SU-DHL-6 (cell line): ENCODE measurements around the gene LCOR.

Experiments
- H2AFZ ChIP-seq: fragments of 200-600 bp; sonication (generic); 2 replicates; pipeline ENCODE4 v1.6.1; 2014; ENCODE audit warnings: low read depth, mild to moderate bottlenecking, moderate library complexity, mixed read lengths, antibody characterized with exemption, low read length; ENCODE audit not compliant: severe bottlenecking
- H3F3A ChIP-seq: fragments of 200-600 bp; shearing (Covaris generic); 2 replicates; pipeline ENCODE4 v1.6.0; 2016; ENCODE audit warnings: antibody characterized with exemption, mild to moderate bottlenecking; ENCODE audit not compliant: insufficient read depth
- H3K27ac ChIP-seq: fragments of 200-600 bp; sonication (generic); 2 replicates; pipeline ENCODE4 v1.5.1; 2016; ENCODE audit warnings: low read depth, mild to moderate bottlenecking, low read length, moderate library complexity, mixed read lengths
- H3K27me3 ChIP-seq: fragments of 200-600 bp; sonication (generic), shearing (Covaris generic); 2 replicates; pipeline ENCODE4 v1.6.0; 2014; ENCODE audit warnings: mild to moderate bottlenecking, low read length
- H3K36me3 ChIP-seq: fragments of 200-600 bp; sonication (generic); 2 replicates; pipeline ENCODE4 v1.6.1; 2014; ENCODE audit warnings: mild to moderate bottlenecking, low read length, mixed read lengths
- H3K4me2 ChIP-seq: fragments of 300-600, 200-600 bp; shearing (Covaris generic), sonication (generic); 2 replicates; pipeline ENCODE4 v1.6.0; 2014; ENCODE audit warnings: low read length, low read depth, mild to moderate bottlenecking; ENCODE audit not compliant: poor library complexity, severe bottlenecking
- H3K4me3 ChIP-seq: fragments of 200-600 bp; sonication (generic); 2 replicates; pipeline ENCODE4 v1.5.1; 2014; ENCODE audit warnings: antibody characterized with exemption, low read length, mild to moderate bottlenecking, mixed read lengths; ENCODE audit not compliant: insufficient read depth, poor library complexity, severe bottlenecking
- H3K79me2 ChIP-seq: fragments of 200-600 bp; sonication (generic); 2 replicates; pipeline ENCODE4 v1.6.1; 2014; ENCODE audit warnings: mild to moderate bottlenecking, low read length, moderate library complexity; ENCODE audit not compliant: insufficient read depth
- H3K9ac ChIP-seq: fragments of 200-600 bp; sonication (generic); 2 replicates; pipeline ENCODE4 v1.7.0; 2014; ENCODE audit warnings: mild to moderate bottlenecking, low read length
- H3K9me2 ChIP-seq: fragments of 200-600 bp; sonication (generic); replicated peaks from 2 replicates; pipeline ENCODE4 v1.6.1; 2014; ENCODE audit warnings: low read length; ENCODE audit not compliant: insufficient read depth
- H3K9me3 ChIP-seq: fragments of 200-600 bp; sonication (generic); 2 replicates; pipeline ENCODE4 v1.6.1; 2014; ENCODE audit warnings: low read length, mixed read lengths; ENCODE audit not compliant: insufficient read depth
- H4K20me1 ChIP-seq: fragments of 200-600 bp; sonication (generic); 2 replicates; pipeline ENCODE4 v1.6.1; 2014; ENCODE audit warnings: low read depth, mild to moderate bottlenecking, antibody characterized with exemption, low read length, moderate library complexity, mixed read lengths
- EZH2phosphoT487 ChIP-seq: fragments of 200-600 bp; sonication (generic), shearing (Covaris generic); conservative IDR thresholded peaks from 2 replicates; pipeline ENCODE4 v1.6.1; 2018; ENCODE audit warnings: mild to moderate bottlenecking, antibody characterized with exemption, low read length, moderate library complexity, mixed read lengths
- TF ChIP-seq, protein P1 (sequence below): fragments of 200-600 bp; sonication (generic); IDR thresholded peaks from one replicate; pipeline ENCODE4 v1.5.1; 2017; ENCODE audit warnings: antibody characterized with exemption, mild to moderate bottlenecking, low read length, moderate library complexity; ENCODE audit not compliant: insufficient read depth, poor library complexity, severe bottlenecking

LCOR gene

DNA sequence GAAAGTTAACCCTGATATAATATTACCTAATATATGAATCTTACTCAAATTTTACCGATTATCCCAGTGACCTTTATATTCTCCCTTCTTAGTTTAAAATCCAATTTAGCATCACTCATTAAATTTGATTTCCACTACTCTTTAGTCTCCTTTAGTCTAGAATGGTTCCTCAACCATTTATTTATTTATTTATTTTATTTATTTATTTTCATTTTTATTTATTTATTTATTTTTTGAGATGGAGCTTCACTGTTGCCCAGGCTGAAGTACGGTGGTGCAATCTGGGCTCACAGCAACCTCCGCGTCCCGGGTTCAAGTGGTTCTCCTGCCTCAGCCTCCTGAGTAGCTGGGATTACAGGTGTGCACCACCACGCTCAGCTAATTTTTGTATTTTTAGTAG is 92.8 kb downstream of the LCOR start:
- Histone ChIP-seq H3K27ac (no peak overlapping the region), H3K36me3 (peaks cover 29% of the 10 kb centered on the region), H3K9me2 (no peaks in the 10 kb centered on the region), H3K9me3 (peaks cover 3% of the 10 kb centered on the region; the same call in 1 of the 2 replicates), H3F3A (no peaks in the 10 kb centered on the region; the same call in 1 of the 2 replicates), H3K27me3 (no peaks in the 10 kb centered on the region), H3K4me2 (no peak overlapping the region), H3K9ac (no peak overlapping the region), H3K4me3 (no peak overlapping the region), H3K79me2 (peaks cover 64% of the 10 kb centered on the region), H4K20me1 (no peaks in the 10 kb centered on the region; the same call in 1 of the 2 replicates), H2AFZ (no peak overlapping the region)
- no peak for TF ChIP-seq EZH2phosphoT487
- TF ChIP-seq, protein P1, sequence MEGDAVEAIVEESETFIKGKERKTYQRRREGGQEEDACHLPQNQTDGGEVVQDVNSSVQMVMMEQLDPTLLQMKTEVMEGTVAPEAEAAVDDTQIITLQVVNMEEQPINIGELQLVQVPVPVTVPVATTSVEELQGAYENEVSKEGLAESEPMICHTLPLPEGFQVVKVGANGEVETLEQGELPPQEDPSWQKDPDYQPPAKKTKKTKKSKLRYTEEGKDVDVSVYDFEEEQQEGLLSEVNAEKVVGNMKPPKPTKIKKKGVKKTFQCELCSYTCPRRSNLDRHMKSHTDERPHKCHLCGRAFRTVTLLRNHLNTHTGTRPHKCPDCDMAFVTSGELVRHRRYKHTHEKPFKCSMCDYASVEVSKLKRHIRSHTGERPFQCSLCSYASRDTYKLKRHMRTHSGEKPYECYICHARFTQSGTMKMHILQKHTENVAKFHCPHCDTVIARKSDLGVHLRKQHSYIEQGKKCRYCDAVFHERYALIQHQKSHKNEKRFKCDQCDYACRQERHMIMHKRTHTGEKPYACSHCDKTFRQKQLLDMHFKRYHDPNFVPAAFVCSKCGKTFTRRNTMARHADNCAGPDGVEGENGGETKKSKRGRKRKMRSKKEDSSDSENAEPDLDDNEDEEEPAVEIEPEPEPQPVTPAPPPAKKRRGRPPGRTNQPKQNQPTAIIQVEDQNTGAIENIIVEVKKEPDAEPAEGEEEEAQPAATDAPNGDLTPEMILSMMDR = no peak

DNA sequence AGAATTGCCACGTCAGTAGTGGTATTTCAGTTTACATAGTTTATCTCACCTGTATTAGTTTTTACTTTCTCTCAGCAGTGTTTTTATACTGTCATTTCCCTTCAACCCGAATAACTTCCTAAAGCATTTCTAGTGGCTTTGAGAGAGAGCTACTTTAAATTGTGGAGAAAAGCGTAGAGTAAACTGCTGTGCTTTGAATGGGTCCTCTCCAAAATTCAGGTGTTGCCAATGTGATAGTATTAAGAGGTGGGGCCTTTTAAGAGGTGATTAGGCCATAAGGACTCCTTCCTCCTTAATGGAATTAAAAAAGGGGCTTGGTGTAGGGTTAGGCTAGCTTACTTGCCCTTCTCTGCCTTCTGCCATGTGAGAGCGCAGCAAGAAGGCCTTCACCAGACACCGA is 98.4 kb downstream of the LCOR start:
- Histone ChIP-seq H3K9me3 (peaks cover 3% of the 10 kb centered on the region; the same call in 1 of the 2 replicates), H3K79me2 (peaks cover 72% of the 10 kb centered on the region)

DNA sequence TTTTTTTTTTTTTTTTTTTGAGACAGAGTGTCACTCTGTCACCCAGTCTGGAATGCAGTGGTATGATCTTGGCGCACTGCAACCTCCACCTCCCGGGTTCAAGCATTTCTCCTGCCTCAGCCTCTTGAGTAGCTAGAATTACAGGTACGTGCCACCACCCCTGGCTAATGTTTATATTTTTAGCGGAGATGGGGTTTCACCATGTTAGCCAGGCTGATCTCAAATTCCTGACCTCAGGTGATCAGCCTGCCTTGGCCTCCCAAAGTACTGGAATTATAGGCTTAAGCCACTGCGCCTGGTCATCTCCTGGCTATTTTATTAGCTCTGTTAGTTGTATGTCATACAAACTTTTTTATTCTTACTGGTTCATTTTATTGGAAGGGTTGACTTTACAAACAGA is 103.0 kb downstream of the LCOR start:
- peaks cover 40% of the 10 kb centered on the region for H3K79me2 ChIP-seq
- TF ChIP-seq, protein P1 = no peak
- no peak for TF ChIP-seq EZH2phosphoT487
- H2AFZ ChIP-seq = no peak overlapping the region
- H3K9ac ChIP-seq = no peak overlapping the region
- H4K20me1 ChIP-seq = peaks cover 4% of the 10 kb centered on the region; the same call in 1 of the 2 replicates
- no peak overlapping the region for H3K4me2 ChIP-seq
- no peaks in the 10 kb centered on the region for H3K27me3 ChIP-seq
- no peaks in the 10 kb centered on the region; the same call in 1 of the 2 replicates for H3F3A ChIP-seq
- H3K9me2 ChIP-seq = no peaks in the 10 kb centered on the region
- no peaks in the 10 kb centered on the region for H3K9me3 ChIP-seq
- H3K36me3 ChIP-seq = no peaks in the 10 kb centered on the region; the same call in 1 of the 2 replicates
- no peak overlapping the region for H3K4me3 ChIP-seq
- H3K27ac ChIP-seq = no peak overlapping the region

More for the DNA sequence above, 98.4 kb downstream of the LCOR start:
- Histone ChIP-seq H3F3A (no peaks in the 10 kb centered on the region; the same call in 1 of the 2 replicates), H4K20me1 (peaks cover 4% of the 10 kb centered on the region; the same call in 1 of the 2 replicates), H3K4me3 (no peak overlapping the region), H3K9ac (no peak overlapping the region), H3K9me2 (no peaks in the 10 kb centered on the region), H3K27me3 (no peaks in the 10 kb centered on the region), H3K4me2 (no peak overlapping the region), H3K36me3 (peaks cover 25% of the 10 kb centered on the region), H3K27ac (no peak overlapping the region), H2AFZ (no peak overlapping the region)
- TF ChIP-seq, protein P1 = no peak
- no peak for TF ChIP-seq EZH2phosphoT487
